ENCODE measurements around the gene SLC36A4.

SLC36A4 gene

DNA sequence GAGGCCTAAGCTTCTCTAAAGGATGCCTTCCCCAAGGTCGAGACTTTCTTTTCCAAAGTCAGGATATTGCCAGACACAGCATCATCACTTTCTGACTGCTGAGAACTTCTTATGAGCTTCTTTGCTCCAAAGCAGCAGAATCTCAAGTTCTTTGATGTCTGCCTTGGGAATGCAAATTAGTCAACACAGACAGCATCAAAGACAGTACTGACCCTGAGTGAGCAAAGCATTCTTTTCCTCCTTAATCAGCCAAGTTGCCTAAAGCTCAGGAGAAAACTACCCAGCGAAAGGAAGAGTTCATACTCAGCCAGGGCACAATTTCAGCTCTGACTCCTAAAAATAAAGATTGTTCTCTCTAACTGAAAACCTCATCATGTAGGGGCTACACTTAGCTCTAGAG, 98.0 kb downstream of the SLC36A4 start:
- TF ChIP-seq, protein P1, sequence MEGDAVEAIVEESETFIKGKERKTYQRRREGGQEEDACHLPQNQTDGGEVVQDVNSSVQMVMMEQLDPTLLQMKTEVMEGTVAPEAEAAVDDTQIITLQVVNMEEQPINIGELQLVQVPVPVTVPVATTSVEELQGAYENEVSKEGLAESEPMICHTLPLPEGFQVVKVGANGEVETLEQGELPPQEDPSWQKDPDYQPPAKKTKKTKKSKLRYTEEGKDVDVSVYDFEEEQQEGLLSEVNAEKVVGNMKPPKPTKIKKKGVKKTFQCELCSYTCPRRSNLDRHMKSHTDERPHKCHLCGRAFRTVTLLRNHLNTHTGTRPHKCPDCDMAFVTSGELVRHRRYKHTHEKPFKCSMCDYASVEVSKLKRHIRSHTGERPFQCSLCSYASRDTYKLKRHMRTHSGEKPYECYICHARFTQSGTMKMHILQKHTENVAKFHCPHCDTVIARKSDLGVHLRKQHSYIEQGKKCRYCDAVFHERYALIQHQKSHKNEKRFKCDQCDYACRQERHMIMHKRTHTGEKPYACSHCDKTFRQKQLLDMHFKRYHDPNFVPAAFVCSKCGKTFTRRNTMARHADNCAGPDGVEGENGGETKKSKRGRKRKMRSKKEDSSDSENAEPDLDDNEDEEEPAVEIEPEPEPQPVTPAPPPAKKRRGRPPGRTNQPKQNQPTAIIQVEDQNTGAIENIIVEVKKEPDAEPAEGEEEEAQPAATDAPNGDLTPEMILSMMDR (IDR thresholded peaks at IDR 0.05; ENCODE audit: low read depth, low read length, missing control alignments): no peak
- no peak for DNase-seq (ENCODE audit: extremely low read depth, low read depth)
- no peak overlapping the region for H3K4me3 ChIP-seq (replicated peaks; ENCODE audit: low read depth, low read length)
